D721Med (cell line): ENCODE measurements around the gene CIDEB.

ENCODE experiments used
- DNase-seq: peaks from one replicate; pipeline ENCODE4 v3.0.0; 2011; ENCODE audit warnings: low spot score; ENCODE audit not compliant: insufficient read length
- FAIRE-seq: peaks from 2 replicates; lab custom pipeline; 2011; peaks lifted over from hg19 to GRCh38; lab: Jason Lieb, UNC
- CTCF ChIP-seq: IDR thresholded peaks from 2 replicates; pipeline ENCODE4 v1.5.1; 2012; ENCODE audit warnings: mild to moderate bottlenecking, control low read depth; ENCODE audit not compliant: insufficient read depth; ENCODE audit errors: missing control alignments

Gene CIDEB

GRCh38 chr14:24268225-24268624 is 39.6 kb downstream of the CIDEB start:
- FAIRE-seq (no peak), DNase-seq (no peak)
- TF ChIP-seq CTCF, result no peak

GRCh38 chr14:24267516-24267915 is 40.3 kb downstream of the CIDEB start:
- DNase-seq (no peak), FAIRE-seq (no peak)
- no peak for TF ChIP-seq CTCF

- TF ChIP-seq CTCF, result no peak
- no peak for DNase-seq
- FAIRE-seq, result no peak
Measured at GRCh38 chr14:24266344-24267244, 41.2 kb downstream of the CIDEB start.

DNA sequence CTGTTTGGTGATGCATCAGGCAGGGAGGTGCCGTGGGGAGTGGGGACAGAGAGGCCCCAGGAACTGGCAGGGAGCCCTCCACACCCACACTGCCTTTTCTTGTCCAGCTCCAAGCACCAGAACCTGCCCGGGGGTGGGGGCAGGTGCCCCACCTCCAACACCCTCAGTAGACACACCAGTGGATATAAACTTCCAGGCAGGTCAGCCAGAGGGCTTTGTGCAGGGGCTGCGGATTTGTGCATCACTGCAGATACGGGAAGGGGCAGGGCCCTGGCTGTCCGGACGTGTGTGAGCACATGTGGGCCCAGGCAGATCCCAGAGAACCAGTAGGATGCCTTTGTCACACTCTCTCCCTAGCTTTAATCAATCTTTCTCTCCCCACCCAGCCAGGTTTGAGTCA is 43.5 kb downstream of the CIDEB start:
- no peak for DNase-seq
- FAIRE-seq, result no peak
- no peak for TF ChIP-seq CTCF

- no peak for FAIRE-seq
- no peak for TF ChIP-seq CTCF
- DNase-seq, result no peak
Measured at GRCh38 chr14:24263848-24264247, 43.9 kb downstream of the CIDEB start.

GRCh38 chr14:24262821-24263733 is 44.7 kb downstream of the CIDEB start, which contains the start of gene TGM1:
Gene TGM1, minus strand, starts transcription at chr14:24263177. Its CDS starts 825 bp downstream, at chr14:24262352.
- no peak for FAIRE-seq
- no peak for TF ChIP-seq CTCF
- no peak for DNase-seq
